GM18499 (cell line): Measurements from ENCODE around the gene SUMO3.

Source experiments
- ATAC-seq: cut with Tn5 transposase; IDR thresholded peaks from one replicate; pipeline ENCODE4 v1.9.1; 2021; ENCODE audit warnings: moderate number of reproducible peaks; ENCODE audit not compliant: insufficient read depth, unreplicated experiment

Gene SUMO3

DNA sequence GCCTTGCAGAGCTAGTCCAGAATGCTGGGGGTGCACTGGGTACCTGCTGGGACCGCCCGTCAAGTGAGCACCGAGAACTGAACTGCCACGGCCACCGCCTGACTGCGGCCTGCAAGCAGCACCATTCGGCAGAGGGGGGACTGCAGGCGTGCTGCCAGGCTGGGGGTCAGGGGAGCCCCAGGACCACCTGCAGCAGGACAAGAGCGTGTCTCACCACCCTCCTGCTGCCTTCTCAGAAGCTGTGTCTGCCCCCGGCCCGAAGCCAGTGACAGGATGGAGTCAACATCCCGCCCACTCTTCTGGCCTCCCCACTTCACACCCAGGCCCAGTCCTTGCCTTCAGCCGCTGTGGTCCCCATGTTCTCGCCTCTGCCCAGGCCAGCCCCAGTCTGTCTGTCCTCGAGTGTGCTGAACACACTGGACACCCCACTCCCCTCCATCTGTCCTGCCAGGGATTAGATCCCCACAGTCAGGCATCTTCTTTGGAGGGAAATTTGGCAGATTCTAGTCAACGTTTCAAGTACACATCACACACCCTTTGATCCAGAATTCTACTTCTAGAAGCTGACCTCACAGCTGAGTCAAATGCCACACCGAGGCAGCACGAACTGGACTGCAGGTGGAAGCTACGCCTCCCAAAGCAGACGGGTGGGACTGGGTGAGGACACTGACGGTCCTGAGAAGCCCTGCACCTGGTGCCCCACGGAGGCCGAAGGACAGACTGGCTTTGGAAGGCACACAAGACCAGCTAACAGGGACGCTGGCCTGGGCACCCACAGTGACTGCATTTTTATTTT, 29.6 kb upstream of the SUMO3 start:
- no peak for ATAC-seq

DNA sequence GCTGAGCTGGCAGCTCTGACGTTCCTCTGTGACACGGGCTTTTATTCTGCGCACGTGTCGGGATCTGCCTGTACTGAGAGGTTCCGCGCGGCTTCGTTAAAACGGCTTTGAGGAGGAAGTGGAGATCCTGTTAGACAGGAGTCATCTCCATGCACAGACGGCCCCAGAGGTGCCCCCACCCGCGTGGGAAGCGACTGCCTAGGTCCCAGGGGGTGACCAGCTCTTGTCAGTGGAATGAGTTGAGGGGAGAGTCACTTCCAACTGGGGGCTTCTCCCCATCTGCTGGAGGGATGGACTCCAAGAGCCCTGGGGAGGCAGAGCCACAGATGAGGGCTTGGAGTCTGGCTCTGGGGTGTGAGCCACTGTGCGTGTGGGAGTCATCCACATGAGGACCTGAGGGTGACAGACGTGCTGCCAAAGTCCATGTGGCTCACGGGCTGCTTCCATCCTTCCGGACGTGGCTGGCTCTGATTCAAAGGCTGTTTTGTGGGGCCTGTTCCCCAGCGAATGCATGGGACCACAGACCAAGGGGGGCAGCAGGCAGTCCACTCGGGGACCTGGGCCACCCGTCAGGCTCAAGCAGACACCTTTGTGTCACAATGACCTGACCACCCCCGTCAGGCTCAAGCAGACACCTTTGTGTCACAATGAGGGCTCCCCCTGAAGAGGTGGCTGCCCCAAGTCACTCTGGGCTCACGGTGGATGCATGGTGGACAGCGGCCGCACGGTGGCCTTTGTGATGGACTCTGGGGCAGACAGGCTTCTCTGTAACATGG, 28.8 kb upstream of the SUMO3 start:
- no peak for ATAC-seq

DNA sequence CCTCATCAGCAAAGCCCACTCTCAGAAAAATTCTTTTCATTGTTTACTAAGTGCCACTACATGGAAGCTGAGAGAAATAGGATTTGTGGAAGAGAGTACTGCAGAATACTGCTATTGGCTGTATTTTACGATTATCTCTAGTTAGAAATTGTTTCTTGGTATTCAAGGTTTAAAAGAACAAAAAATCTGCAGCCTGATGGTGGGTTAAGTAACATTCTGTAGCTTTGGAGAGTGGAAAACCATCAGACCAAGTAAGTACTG, 28.3 kb upstream of the SUMO3 start:
- no peak for ATAC-seq

DNA sequence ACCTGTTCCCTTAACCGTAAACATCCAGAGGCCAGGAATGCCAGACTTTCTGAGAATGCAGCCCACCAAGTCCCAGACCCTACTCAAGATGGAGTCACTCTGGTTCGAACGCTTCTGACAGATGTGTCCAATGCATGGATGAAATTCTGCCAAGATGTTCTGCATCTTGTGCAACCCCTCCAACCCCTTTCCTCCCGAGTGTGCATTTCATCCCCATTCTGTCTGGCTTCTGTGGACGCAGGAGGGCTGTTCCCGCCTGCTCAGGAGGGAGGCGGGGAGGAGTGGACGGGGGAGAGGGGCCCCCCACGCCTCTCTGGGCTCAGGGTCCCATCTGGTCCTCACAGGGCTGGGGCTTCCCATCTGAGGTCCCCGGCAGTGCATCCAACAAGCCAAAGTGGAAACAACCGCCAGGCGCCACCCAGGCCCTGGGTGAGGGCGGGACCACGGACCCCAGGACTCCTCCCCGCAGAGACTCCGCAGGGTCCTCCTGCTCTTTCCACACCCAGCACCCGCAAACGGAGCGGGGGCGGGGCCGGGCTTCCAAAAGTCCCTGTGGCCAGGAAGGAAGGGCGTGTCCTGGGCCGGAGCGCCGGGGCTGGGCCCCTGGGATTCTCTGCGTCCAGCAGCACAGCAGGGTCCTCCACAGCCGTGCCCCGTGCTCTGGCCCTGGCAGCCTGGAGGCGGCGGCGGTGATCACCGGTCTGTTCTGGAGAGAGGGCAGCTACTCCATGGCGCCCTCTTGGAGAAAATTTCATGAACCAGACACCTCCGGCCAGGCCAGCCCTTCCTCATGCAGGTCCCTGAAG, 27.8 kb upstream of the SUMO3 start:
- no peak for ATAC-seq

DNA sequence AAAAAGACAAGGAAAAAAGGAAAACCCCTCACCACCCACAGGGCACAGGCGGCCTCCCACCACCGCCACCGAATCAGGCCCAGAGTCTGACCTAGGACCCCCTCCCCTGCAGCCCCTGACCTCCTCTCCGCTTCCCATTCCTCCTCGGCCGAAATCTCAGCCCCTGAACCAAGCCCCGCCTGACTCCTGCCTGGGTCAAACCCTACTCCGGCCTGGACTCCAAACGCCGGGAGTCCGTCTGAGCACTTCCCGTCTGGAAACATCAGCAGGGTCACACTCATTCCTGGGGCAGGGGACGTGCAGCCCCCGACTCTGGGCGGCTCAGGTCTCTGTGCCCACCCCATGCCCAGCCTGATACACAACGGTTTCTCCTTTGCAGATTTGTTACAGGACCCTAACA, 26.4 kb upstream of the SUMO3 start:
- no peak for ATAC-seq

DNA sequence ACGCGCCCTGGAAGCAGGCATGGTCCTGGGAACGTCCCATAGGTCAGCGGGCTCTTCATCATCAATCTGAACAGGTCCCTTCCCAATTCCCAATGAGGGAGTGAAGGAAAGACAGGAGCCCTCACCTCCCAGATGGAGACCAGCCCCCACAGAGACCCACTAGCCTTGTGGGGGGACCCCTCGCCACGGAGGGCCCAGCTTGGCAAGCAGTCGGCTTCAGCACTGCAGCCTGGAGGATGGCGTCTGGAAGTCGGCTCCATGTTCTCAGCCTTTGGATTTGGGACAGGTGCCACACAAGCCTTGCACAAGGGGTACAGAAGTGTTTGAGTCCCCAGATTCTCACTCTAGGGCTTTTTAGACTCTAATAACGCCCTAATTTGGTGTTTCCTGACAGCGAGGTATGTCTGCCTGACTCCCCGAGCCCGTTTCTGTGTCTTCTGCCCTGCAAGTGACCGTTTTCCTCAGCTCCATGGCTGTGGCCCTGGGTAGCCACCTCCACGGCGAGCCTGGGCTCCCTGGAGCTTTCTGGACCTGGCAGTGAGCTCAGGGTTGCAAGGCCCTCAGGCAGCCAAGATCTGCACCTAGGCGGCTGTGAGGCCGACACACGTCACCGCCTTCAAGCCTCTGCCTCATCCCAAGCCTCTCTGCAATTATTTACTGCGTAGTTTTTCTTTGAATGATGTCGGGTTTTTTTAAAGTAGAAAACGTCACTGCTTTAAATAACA, 25.0 kb upstream of the SUMO3 start:
- no peak for ATAC-seq

DNA sequence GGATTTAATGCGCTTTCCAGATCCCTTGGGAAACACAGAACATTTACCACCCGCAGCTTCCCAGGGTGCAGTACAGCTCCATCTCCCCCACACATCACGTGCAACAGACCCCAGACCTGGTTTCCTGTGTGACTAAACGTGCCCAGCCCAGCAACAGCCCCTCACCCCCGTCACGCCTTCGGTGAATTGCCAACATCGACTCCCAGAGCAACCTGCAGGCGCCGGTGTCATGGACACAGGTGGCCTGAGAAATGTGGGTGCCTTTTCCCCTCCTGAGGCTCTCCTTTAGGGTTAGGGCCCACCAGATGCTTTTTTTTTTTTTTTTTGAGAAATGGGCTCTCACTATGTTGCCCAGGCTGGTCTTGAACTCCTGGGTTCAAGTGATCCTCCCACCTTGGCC, 24.2 kb upstream of the SUMO3 start:
- ATAC-seq, result no peak

DNA sequence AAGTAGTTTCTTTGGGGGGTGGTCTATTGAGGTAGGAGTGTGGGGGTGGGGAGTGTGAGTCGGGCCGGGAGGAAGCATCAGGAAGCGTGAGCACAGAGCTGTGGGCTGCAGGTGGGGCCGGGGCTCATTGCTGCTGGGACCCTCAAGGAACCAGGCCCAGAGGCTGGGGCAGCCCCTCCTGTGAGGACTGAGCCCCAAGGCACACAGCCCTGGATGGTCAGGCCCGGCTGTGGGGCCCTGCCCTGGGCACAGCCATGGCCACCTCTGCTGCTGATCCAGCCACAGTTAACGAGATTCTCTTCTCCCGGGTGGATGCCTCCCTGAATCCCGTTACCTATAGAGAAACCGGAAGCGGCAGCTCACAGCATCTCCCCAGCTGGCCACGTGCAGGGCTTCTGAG, 22.9 kb upstream of the SUMO3 start:
- ATAC-seq, result no peak

DNA sequence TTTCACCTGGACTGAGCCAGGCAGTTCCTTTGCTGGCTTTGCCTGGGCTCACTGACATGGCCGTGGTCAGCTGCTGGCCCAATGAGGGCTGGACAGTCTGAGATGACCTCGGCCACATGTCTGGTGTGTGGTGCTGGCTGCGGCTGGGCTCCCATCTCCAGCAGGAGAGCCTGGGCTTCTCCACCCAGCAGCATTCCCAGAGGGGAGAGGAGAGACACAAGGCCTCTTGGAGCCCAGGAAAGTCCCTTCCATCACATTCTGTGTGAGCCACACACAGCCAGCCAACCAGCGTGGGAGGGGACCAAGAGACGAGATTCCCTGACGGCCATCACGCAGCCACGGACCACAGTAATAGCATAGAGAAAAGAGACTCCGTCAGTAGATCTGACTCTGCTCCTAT, 21.1 kb upstream of the SUMO3 start:
- no peak for ATAC-seq

DNA sequence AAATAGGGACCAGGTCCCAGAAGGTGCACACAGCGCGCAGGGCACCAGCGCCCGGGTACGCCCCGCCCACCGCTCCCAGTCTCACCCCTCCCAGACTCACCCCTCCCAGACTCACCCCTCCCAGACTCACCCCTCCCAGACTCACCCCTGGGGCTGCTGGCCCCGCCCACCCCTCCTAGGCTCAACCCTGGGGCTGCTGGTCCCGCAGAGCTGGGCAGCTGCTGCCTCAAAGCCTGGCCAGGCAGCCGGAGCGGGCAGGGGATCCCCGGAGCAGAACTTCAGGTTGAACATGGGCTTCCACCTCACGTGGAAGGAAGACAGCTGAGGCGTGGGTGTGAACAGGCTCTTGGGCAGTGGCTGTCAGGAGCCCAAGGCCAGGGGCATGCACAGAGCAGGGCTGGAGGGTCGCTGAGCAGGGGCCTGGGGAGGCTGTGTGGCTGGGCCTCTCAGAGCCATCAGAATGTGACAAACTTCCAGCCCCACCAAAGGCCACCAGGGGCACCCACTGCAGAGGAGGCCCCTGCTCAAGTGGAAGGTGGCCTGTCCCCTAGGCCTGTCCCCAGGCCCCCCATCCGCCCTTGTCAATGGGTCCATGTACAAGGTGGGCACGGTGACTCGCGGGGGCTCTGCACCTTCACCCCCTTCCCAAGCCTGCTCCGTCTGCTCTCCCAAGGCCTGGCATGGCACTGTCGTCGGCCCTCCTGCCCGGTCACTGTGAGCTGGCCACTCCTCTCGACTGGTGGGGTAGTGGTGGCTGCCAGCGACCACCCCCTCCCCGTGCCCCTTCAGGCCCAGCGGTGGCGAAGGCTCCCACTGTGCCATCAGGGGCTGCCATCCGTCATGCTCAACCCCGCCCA, 20.4 kb upstream of the SUMO3 start:
- no peak for ATAC-seq

DNA sequence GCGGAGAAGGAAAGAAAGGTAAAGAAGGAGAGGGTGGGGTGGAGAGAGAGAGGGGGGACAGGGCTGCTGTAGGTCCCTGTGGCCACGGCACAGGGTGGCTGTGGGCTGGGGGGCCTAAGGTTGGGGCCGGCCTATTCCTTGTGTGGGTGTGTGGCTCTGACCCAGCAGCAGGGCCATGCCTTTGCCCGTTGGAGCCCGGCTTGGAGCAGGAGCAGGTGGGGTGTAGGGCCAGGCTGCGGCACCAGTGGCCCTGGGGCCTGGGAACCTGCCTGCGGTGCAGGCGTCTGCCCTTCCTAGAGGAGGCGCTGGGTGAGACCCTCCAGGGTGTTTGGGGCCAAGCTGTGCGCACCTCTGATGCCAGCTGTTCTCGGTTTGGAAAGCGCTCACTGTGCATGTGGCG, 19.7 kb upstream of the SUMO3 start:
- ATAC-seq, result no peak

DNA sequence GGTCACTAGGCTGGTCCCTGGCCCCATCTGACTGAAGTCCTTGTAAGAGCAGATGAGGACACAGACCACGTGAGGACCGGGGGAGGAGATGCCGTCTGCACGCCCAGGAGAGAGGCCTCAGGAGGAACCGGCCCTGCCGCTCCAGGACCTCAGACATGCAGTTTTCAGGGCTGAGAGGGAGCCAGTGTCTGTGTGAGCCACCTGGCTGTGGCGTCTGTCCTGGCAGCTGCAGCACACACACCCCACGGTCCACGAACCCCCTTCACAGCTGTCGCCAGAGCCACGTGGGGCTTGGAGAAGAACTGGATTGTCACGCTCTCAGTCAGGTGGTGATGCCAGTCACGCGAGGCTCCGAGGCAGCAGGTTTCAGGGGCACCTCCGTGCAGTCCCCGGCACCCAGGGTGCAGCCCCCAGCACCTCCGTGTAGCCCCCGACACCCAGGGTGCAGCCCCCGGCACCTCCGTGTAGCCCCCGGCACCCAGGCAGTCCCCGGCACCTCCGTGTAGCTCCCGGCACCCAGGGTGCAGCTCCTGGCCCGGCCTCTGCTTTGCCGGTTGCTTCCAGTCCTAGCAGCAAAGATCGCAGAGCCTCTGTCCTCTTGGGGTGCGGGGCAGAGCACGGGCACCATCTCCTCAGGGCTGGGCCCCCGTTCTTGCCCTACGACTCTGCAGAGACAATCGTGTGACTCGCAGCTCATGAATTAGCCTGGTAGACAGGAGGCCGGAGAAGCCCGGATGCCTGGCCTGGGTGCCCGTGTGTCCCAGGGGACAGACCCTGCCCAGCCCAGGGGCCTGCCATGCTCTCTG, 19.0 kb upstream of the SUMO3 start:
- no peak for ATAC-seq

DNA sequence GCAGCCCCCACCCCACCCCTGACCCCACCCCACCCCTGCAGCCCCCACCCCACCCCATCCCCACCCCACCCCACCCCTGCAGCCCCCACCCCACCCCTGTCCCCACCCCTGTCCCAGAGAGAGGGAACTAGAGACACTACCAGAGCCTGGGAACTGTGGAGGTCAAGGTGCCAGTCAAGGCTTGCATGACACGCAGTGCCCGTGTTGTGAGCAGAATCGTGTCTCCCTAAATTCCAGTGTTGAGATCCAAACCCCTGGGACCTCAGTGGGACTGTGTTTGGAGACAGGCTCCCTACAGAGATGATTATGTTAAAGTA, 18.4 kb upstream of the SUMO3 start:
- no peak for ATAC-seq

DNA sequence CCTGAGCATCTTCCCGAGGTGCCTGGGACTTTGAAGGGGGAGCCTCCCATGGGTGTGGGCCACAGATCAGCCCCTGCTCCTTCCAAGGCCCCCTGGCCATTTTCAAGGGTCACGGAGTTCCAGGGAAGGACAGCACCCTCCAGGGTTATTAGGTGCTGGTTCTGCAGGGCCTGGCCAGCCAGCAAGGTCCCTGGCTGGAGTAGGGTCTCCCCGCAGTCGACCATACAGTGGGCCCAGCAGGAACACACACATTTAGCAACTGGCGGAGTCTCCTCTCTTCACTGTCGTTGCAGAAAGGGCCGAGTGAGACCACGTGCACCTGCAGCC, 17.7 kb upstream of the SUMO3 start:
- no peak for ATAC-seq

DNA sequence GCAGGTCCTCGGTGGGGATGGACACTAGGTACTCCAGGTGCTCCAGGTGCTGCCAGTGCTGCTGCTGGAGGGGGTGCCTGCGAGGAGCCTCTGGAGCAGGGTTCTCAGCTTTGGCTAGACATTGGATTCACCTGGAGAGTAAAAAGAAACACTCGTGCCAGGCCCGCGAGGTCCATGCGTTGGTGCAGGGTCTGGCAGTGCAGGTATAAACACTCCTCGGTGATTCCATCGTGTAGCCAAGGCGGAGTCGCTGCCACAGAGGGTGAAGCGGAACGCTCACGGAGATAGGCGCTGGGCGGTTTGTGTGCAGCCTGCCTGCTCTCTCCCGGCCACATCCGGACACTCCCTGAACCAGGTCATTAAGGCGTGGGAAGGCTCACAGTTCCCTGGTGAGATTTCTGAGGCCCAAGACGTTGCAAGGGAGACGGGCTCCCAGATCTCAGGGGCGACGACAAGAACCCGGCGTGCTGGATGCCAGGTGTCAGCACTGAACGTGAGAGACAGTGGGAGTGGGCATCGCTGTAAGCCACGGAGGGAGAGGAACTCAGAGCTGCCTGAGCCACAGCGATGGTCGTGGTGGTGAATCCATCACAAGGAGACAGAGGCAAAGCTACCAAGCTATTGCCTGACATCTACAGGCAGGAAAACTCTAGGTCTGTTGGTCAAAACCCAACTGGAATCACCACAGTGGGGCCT, 17.2 kb upstream of the SUMO3 start:
- ATAC-seq, result no peak

DNA sequence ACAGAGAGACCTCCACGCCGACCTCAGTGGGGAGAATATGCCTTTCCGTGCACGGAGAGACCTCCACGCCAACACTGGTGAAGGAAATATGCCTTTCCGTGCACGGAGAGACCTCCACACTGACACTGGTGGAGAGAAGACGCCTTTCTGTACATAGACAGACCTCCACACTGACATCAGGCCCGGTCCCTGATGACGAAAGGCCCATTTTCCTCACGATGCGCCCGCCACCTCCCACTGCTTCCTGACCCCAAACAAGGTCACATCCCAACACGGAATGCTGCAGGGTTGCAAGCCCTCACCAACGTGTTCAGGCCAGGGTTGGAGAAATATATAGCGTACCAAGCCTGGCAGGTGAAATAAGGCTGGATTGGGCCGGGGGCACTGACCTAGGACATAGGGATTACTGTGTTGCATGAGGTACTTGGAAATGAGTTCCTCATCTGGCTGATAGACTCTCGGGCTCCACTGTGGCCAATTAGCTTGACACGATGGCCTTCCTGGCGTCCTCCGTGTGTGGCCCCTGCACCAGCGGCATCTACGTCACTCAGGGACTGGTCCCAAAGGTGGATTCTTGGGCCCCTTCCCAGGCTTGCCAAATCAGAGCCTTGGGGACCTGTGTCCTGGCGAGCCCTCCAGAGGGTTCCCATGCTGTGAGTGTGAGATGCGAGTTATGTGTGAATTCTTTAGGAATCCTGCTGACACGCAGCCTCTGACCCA, 16.5 kb upstream of the SUMO3 start:
- no peak for ATAC-seq

DNA sequence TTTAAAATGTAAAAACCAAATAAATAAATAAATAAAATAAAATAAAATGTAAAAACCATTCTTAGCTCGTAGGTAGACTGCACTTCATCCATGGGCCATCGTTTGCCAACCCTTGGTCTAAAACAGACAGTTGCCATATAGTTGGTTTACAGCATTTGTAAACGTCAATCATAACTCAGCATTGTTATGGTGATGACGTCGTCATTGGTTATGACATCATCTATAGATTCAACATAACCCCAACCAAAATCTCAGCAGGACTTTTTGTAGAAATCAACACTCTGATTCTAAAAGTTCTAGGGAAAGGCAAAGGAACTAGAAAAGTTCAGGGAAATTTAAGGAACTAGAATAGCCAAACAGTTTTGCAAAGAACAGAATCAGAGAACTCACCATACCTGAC, 15.8 kb upstream of the SUMO3 start:
- ATAC-seq, result no peak
